HPDE6-E6E7 (cell line): ENCODE data around the gene OR11H6.
"Not testable (repeated sequence)": the region's sequence is repeated elsewhere in the genome, so short reads cannot be mapped to it uniquely, and the experiment has no call there.

Source experiments
- DNase-seq: peaks from one replicate; pipeline ENCODE4 v3.0.0; 2011; ENCODE audit warnings: missing footprints; ENCODE audit errors: extremely low spot score

Gene OR11H6, protein sequence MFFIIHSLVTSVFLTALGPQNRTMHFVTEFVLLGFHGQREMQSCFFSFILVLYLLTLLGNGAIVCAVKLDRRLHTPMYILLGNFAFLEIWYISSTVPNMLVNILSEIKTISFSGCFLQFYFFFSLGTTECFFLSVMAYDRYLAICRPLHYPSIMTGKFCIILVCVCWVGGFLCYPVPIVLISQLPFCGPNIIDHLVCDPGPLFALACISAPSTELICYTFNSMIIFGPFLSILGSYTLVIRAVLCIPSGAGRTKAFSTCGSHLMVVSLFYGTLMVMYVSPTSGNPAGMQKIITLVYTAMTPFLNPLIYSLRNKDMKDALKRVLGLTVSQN

DNA sequence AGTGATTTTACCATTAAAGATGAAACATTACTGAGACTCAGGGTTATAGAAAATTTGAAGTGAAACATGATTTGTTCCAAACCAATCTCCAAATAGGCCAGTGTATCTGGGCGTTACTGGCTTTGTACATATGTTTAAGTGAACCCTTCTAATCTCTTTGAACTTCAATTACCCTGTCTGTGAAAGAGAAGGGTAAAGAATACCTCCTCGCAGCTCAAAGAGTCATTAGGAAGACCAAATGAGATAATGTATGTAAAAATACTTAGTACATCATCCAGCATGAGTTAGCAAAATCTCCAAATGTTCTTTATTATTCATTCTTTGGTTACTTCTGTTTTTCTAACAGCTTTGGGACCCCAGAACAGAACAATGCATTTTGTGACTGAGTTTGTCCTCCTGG, at the start of gene OR11H6:
Gene OR11H6, plus strand, starts transcription at position 301 of the 400 bp plus-strand sequence. Its CDS starts 0 bp downstream, at position 301.
- DNase-seq: no peak

DNA sequence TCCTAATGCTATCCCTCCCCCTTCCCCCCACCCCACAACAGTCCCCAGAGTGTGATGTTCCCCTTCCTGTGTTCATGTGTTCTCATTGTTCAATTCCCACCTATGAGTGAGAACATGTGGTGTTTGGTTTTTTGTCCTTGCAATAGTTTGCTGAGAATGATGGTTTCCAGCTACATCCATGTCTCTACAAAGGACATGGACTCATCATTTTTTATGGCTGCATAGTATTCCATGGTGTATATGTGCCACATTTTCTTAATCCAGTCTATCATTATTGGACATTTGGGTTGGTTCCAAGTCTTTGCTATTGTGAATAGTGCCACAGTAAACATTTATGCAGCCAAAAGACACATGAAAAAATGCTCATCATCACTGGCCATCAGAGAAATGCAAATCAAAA, 49.3 kb upstream of the OR11H6 start:
- not testable (repeated sequence) for DNase-seq

DNA sequence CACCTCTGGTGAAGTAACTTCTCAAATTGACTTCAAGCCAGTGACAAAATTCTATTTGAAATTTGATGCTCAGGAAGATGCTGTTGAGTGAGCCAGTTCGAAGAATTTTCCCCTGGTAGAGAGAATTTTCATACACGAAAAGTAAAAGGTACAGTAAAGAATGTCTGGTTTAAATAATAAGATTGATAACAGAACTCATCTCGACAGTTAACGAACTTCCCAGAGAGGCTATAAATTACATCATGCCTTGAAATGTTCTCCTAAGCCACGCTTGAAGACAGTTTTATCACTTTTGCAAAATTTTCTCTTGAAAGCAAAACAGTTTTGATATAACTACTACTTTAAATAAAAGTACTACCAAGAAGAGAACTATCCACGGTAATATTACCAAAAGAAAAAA, 47.2 kb upstream of the OR11H6 start:
- DNase-seq: no peak

DNA sequence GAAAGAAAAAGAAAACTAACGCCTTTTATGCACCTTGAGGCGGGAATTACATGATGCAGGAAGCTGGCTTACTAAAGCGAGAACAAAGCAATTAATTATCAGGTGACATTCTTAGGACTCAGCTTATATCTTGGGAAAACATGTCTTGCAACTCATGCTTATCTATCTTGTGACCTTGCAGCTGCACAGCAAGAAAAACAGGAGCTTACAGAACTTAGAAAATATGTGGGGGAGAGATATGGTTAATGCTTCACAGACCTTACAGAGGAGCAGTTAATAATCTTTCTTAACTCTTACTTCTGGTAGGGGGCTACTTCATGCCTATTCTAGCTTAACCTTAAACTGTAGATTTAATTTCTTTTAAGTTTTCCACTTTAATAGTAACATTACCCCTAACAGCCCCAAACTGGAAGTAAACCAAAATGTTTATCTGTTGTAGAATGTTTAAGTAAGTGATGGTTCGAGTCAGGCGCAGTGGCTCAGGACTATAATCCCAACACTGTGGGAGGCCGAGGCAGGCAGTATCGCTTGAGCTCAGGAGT, 46.0 kb upstream of the OR11H6 start:
- no peak for DNase-seq

DNA sequence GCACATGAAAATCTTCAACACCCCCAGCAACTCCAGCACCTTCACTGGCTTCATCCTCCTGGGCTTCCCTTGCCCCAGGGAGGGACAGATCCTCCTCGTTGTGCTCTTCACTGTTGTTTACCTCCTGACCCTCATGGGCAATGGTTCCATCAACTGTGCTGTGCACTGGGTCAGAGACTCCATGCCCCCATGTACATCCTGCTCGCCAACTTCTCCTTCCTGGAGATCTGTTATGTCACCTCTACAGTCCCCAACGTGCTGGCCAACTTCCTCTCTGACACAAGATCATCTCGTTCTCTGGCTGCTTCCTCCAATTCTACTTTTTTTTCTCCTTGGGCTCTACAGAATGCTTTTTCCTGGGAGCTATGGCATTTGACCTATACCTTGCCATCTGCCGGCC, 44.3 kb upstream of the OR11H6 start:
- no peak for DNase-seq

DNA sequence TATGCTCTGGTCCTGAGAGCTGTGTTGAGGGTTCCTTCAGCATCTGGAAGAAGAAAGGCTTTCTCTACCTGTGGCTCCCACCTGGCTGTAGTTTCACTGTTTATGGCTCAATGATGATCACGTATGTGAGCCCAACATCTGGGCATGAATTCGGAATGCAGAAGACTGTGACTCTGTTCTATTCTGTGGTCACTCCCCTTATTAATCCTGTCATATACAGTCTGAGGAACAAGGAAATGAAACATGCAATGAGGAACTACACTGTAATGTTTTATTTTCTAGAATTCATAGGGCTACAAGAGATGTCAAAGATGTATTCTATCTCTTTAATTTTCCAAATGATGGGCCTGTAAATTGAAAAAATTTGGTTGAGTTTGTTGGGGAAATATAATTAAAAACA, 43.6 kb upstream of the OR11H6 start:
- no peak for DNase-seq

DNA sequence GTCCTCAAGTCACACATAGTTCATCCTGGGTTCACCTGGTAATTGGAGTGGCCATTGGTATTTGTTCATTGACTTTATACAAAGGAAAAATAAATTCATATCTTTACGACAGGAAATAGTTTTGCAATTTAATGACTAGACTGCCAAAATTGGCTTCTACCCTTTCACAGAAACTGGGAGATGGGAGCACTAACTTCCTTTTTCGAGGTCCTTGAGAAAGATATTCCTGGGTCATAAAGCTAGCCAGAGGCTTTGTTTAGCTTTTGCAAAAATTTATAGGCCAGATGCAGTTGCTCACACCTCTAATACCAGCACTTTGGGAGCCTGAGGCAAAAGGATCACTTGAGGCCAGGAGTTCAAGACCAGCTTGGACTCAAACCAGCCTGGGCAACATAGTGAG, 43.0 kb upstream of the OR11H6 start:
- no peak for DNase-seq

DNA sequence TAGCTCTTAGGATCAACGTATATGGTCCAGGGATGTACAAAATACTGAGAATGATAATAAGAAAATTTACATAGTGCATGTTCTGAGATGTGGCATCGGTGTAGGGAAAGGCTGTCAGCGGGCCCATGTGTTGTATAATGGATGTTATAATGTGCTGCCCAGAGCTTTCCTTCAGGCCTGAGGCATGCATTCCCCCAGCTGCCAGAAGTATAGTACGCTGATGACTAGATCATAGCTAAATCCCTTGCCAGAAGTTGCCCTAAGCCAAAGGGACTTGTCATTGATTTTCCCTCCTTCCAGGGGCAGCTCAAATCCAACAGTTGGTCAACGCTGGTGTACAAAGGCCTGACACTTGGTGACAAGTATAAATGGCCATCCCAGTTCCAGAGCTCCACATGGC, 39.3 kb upstream of the OR11H6 start:
- DNase-seq: no peak

DNA sequence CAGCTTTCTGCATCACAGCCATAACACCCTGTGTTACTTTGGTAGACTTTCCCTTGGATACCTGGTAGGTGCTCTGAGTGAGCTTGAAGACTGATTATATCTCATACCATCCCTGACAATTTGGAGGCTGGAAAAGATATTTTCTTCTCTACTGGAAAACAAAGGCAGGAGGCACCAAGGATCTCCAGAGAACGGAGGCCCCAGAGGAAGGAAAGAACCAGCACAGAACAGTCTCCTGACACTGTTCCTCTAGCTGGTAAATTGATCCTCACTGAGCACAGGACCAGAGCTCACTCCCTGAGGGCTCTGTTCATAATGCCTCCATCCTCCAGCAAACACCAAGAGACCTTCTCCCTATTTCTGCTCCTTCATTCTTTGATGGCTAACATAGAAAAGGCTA, 32.9 kb upstream of the OR11H6 start, which contains the start of gene OR11G2:
Gene OR11G2, plus strand, starts transcription at position 301 of the 400 bp plus-strand sequence. CDS start 6,542 bp downstream, outside the sequence.
- DNase-seq: no peak

DNA sequence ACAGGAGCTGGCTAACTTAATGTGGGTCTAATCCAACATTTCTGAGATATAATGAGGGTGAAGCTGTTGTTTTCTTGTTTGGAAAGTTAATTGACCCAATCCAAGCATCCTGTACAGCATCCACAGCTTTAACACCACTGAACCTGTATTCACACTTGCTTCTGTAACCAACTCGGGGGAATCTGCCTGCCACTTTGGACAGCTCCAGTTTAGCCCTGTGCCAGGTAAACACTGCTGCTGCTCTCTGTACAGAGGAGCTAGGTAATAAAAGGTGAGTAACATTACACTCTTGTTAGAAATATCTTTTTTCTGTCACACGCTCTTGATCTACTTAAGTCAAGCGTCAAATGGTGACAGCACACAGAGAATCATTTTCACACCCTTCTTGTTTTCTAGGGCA, 32.1 kb upstream of the OR11H6 start:
- no peak for DNase-seq

DNA sequence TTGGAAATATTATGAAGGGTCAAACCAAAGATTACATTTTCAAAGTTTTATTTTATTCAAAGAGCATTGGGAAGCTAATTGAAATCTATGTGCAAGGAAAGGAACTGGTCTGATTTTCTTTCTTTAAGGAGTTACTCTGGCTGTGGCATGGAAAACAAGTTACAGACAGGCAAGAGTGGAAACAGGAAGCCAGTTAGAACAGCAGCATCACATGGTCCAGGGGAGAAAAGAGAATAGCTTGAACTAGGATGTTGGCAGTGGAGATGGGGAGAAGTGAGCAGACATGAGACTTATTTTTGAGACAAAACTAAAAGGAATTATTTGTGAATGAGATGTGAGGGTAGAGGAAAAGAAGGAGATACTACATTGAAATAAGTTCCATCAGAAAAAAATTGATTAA, 29.4 kb upstream of the OR11H6 start:
- no peak for DNase-seq

DNA sequence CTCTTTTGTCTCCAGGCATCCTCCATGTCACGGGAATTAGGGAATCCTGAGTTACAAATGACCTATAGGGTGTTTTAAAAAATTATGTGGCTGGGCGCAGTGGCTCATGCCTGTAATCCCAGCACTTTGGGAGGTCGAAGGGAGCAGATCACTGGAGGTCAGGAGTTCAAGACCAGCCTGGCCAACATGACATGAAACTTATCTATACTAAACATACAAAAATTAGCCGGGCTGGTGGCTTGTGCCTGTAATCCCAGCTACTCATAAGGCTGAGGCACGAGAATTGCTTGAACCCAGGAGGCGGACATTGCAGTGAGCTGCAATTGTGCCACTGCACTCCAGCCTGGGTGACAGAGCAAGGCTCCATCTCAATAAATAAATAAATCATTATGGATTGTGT, 28.3 kb upstream of the OR11H6 start:
- not testable (repeated sequence) for DNase-seq

DNA sequence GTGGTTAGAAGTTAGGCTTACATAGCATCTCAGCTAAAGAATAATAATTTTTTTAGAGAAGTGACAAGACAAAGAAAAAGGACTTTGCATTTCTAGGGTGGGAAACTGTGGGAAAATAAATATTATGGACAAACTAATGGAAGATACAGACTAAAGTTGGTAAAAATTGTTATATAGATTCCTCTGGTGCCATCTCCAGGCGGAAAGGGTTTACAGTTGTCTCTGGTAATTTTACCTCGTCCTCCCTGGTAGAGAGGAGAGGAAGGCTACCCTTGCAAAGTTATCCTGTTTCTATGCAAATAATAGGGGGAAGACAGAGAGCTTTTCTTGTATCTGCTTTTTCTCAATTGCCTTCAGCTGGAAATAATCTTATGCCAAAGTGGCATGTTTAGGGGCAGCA, 27.6 kb upstream of the OR11H6 start:
- DNase-seq: no peak

DNA sequence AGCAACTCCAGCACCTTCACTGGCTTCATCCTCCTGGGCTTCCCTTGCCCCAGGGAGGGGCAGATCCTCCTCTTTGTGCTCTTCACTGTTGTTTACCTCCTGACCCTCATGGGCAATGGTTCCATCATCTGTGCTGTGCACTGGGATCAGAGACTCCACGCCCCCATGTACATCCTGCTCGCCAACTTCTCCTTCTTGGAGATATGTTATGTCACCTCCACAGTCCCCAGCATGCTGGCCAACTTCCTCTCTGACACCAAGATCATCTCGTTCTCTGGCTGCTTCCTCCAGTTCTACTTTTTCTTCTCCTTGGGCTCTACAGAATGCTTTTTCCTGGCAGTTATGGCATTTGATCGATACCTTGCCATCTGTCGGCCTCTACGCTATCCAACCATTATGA, 26.1 kb upstream of the OR11H6 start:
- no peak for DNase-seq

DNA sequence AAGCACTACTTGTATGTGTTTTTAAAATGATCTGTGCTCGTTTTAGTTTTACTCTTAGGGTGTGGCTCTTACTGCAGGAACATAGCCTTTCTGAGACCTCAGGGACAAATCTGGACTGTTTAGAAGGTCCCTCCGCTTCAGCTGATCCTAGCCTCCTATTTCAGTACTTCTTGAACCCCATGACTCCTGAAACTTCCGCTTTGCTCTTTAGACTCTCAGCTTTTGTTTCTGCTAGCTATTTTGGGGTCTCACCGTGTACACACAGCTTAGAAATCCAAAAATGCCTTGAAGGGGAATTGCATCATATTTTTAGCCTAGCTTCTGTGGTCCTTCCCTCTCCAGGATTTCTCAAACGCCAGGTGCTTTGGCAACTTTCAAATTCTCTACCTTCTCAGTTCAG, 24.5 kb upstream of the OR11H6 start:
- DNase-seq: no peak

DNA sequence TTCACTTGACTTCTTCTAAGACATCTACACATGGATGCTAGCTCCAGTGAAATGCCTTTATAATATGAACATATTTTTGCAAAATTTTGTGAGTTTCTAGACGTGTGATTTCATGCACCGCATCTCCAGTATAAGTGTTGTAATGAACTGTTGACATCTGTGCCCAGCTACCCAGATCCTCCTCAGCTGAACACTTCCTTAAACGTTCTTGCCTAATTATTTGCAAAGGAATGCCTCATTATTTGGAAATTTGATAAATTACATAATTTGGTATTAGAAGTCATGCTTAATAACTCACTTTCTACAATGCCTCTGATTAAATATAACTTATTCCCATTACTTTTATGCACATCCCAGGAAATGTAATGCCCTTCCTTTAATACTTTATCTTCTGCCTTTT, 18.8 kb upstream of the OR11H6 start:
- DNase-seq: no peak

DNA sequence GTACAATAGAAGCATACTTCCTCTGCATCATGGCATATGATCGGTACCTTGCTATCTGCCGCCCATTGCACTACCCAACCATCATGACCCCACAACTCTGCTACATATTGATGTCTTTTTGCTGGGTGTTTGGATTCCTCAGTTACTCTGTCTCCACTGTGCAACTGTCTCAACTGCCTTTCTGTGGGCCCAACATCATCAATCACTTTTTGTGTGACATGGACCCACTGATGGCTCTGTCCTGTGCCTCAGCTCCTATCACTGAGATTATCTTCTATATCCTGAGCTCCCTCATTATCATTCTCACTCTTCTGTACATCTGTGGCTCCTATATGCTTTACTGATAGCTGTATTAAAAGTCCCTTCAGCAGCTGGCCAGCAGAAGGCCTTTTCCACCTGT, 13.9 kb upstream of the OR11H6 start:
- DNase-seq: no peak

DNA sequence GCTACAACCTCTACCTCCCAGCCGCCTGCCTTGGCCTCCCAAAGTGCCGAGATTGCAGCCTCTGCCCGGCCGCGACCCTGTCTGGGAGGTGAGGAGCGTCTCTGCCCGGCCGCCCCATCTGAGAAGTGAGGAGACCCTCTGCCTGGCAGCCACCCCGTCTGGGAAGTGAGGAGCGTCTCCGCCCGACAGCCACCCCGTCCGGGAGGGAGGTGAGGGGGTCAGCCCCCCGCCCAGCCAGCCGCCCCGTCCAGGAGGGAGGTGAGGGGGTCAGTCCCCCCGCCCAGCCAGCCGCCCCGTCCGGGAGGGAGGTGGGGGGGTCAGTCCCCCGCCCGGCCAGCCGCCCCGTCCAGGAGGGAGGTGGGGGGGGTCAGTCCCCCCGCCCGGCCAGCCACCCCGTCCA, 11.1 kb upstream of the OR11H6 start:
- DNase-seq: not testable (repeated sequence)

DNA sequence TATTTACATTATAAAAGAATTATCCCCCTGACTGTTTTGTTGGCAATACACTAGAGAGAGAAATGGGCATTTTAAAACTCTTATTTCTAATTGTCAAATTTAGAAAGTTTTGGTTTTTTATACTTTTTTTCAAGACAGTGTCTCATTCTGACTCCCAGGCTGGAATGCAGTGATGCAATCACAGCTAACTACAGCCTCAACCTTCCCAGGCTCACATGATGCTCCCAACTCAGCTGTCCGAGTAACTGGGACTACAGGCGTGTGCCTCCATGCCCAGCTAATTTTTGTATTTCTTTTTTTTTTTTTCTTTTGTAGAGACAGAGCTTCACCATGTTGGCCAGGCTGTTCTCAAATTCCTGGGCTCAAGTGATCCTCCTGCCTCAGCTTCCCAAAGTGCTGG, 8.3 kb upstream of the OR11H6 start:
- DNase-seq: no peak

DNA sequence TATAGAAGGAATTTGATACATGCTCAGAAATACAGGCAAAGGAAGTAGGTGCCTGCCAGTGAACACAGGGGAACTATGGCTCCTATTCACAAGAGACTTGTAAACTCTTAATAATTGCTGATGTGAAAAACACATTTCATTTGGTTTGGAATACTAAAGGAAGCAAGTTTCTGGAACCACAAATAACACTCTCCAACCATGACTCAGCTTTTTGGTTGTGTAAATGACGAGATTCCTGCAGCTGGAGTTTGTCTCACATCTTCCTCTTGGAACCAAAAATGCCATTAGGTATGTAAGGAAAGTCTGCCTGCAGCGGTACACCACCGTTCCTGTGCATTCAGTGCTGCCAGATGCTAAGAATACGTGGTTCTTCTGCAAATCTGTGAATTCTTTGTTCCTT, 4.5 kb upstream of the OR11H6 start:
- DNase-seq: no peak

DNA sequence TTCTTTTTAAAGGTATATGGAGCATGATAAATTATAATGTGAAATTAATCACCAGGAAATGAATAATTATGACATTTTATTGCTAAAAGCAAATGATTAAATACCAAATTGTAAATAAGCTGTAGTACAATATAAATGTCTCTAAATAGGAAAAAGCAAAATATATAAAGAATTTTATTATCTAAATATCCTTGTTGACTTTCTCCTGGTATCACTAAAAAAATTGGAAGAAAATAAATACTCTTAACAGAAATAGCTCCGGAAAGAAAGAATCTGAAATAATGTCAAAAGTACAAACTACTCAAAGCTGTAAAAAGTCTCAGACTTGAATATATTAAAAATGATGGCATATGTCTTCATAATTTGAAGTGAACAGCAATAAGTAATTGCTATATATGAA, 5.2 kb downstream of the OR11H6 start, which contains the start of gene OR11H7:
Gene OR11H7, plus strand, starts transcription at position 301 of the 400 bp plus-strand sequence.
- no peak for DNase-seq

DNA sequence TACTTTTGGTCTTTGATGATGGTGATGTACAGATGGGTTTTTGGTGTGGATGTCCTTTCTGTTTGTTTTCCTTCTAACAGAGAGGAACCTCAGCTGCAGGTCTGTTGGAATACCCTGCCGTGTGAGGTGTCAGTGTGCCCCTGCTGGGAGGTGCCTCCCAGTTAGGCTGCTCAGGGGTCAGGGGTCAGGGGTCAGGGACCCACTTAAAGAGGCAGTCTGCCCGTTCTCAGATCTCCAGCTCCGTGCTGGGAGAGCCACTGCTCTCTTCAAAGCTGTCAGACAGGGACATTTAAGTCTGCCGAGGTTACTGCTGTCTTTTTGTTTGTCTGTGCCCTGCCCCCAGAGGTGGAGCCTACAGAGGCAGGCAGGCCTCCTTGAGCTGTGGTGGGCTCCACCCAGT, 11.9 kb downstream of the OR11H6 start:
- not testable (repeated sequence) for DNase-seq

DNA sequence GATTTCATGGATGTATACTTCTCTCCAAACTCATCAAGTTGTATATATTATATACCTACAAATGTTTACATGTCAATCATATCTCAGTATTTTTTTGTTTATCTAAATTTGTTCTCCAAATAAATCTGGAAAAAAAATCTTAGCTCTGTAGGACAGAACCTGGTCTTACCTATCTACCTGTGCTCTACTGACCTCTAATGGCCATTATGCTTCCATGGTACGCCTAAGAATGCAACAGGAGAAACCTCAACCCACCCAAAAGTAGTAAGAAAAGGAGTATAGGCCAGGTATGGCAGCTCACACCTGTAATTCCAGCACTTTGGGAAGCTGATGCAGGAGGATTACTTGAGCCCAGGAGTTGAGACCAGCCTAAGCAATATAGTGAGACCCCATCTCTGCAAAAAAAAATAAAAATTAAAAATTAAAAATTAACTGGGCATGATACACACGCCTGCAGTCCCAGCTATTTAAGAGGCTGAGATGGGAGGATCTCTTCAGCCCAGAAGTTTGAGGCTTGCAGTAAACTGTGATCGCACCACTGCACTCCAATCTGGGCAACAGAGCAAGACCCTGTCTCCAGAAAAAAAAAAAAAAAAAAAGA, 24.2 kb downstream of the OR11H6 start:
- peak; percentile 34 for DNase-seq
